HEK293 (cell line): Measurements from ENCODE around the gene NEK2.
A peak's percentile ranks its signal among the peaks of the same experiment; 100 is the strongest.

Experiments used
- EGR2 ChIP-seq: fragments of 450-650 bp; formaldehyde crosslinking; IDR thresholded peaks from 2 replicates; pipeline ENCODE4 v1.5.1; 2016; ENCODE audit warnings: low read depth, missing biosample characterization, missing genetic modification characterization
- HOXA7 ChIP-seq: sonication (generic); formaldehyde crosslinking; IDR thresholded peaks from 2 replicates; pipeline ENCODE4 v1.8.1; 2022; ENCODE audit warnings: missing genetic modification reagents, borderline replicate concordance
- SCRT1 ChIP-seq: fragments of 450-650 bp; formaldehyde crosslinking; IDR thresholded peaks from 2 replicates; pipeline ENCODE4 v1.5.1; 2016; ENCODE audit warnings: missing biosample characterization, missing genetic modification characterization, borderline replicate concordance
- SP3 ChIP-seq: fragments of 450-650 bp; formaldehyde crosslinking; IDR thresholded peaks from 2 replicates; pipeline ENCODE4 v1.5.1; 2016; ENCODE audit warnings: missing biosample characterization, missing genetic modification characterization
- WT1 ChIP-seq: fragments of 450-650 bp; formaldehyde crosslinking; IDR thresholded peaks from 2 replicates; pipeline ENCODE4 v1.5.1; 2016; ENCODE audit warnings: missing biosample characterization, missing genetic modification characterization
- YY2 ChIP-seq: fragments of 450-650 bp; formaldehyde crosslinking; IDR thresholded peaks from 2 replicates; pipeline ENCODE4 v1.5.1; 2016; ENCODE audit warnings: missing biosample characterization, missing genetic modification characterization
- ZEB2 ChIP-seq: fragments of 450-650 bp; formaldehyde crosslinking; IDR thresholded peaks from 2 replicates; pipeline ENCODE4 v1.5.1; 2016; ENCODE audit warnings: missing biosample characterization, missing genetic modification characterization
- ZFP3 ChIP-seq: fragments of 450-650 bp; formaldehyde crosslinking; IDR thresholded peaks from 2 replicates; pipeline ENCODE4 v1.5.1; 2016; ENCODE audit warnings: low read depth, missing biosample characterization, missing genetic modification characterization
- ZNF114 ChIP-seq: fragments of 450-650 bp; formaldehyde crosslinking; IDR thresholded peaks from 2 replicates; pipeline ENCODE4 v1.5.0; 2017; ENCODE audit warnings: missing biosample characterization, missing genetic modification characterization
- ZNF121 ChIP-seq: fragments of 450-650 bp; formaldehyde crosslinking; IDR thresholded peaks from 2 replicates; pipeline ENCODE4 v1.5.1; 2016; ENCODE audit warnings: missing biosample characterization, missing genetic modification characterization
- ZNF202 ChIP-seq: fragments of 450-650 bp; formaldehyde crosslinking; IDR thresholded peaks from 2 replicates; pipeline ENCODE4 v1.5.1; 2016; ENCODE audit warnings: missing biosample characterization, missing genetic modification characterization, borderline replicate concordance
- ZNF391 ChIP-seq: fragments of 450-650 bp; formaldehyde crosslinking; IDR thresholded peaks from 2 replicates; pipeline ENCODE4 v1.5.1; 2016; ENCODE audit warnings: low read depth, missing biosample characterization, missing genetic modification characterization, borderline replicate concordance
- ZNF501 ChIP-seq: fragments of 450-650 bp; formaldehyde crosslinking; IDR thresholded peaks from 2 replicates; pipeline ENCODE4 v1.5.1; 2016; ENCODE audit warnings: missing biosample characterization, missing genetic modification characterization
- ZNF521 ChIP-seq: fragments of 450-650 bp; formaldehyde crosslinking; IDR thresholded peaks from 2 replicates; pipeline ENCODE4 v1.5.1; 2017; ENCODE audit warnings: missing biosample characterization, mild to moderate bottlenecking, missing genetic modification characterization
- ZNF529 ChIP-seq: fragments of 450-650 bp; formaldehyde crosslinking; IDR thresholded peaks from 2 replicates; pipeline ENCODE4 v1.5.1; 2017; ENCODE audit warnings: missing genetic modification characterization, missing biosample characterization; ENCODE audit not compliant: insufficient replicate concordance
- ZNF571 ChIP-seq: fragments of 450-650 bp; formaldehyde crosslinking; IDR thresholded peaks from 2 replicates; pipeline ENCODE4 v1.5.0; 2017; ENCODE audit warnings: missing biosample characterization, missing genetic modification characterization
- ZNF670 ChIP-seq: fragments of 450-650 bp; formaldehyde crosslinking; IDR thresholded peaks from 2 replicates; pipeline ENCODE4 v1.5.1; 2016; ENCODE audit warnings: missing biosample characterization, missing genetic modification characterization, low read depth
- ZNF707 ChIP-seq: fragments of 450-650 bp; formaldehyde crosslinking; IDR thresholded peaks from 2 replicates; pipeline ENCODE4 v1.5.1; 2016; ENCODE audit warnings: missing biosample characterization, missing genetic modification characterization
- ZNF768 ChIP-seq: fragments of 450-650 bp; formaldehyde crosslinking; IDR thresholded peaks from 2 replicates; pipeline ENCODE4 v1.5.1; 2018; ENCODE audit warnings: missing biosample characterization, mild to moderate bottlenecking, missing genetic modification characterization
- ZNF776 ChIP-seq: fragments of 450-650 bp; formaldehyde crosslinking; IDR thresholded peaks from 2 replicates; pipeline ENCODE4 v1.5.0; 2017; ENCODE audit warnings: missing biosample characterization, missing genetic modification characterization, borderline replicate concordance
- ZNF792 ChIP-seq: fragments of 450-650 bp; formaldehyde crosslinking; IDR thresholded peaks from 2 replicates; pipeline ENCODE4 v1.5.1; 2016; ENCODE audit warnings: missing biosample characterization, missing genetic modification characterization
- ZSCAN30 ChIP-seq: fragments of 450-650 bp; IDR thresholded peaks from 2 replicates; pipeline ENCODE4 v1.5.1; 2018; ENCODE audit warnings: missing biosample characterization, mild to moderate bottlenecking, missing genetic modification characterization, moderate library complexity
- TF ChIP-seq, protein P1 (sequence below): fragments of 450-650 bp; formaldehyde crosslinking; IDR thresholded peaks from 2 replicates; pipeline ENCODE4 v1.5.1; 2016; ENCODE audit warnings: missing biosample characterization, missing genetic modification characterization
- TF ChIP-seq, protein P2 (sequence below): fragments of 450-650 bp; formaldehyde crosslinking; IDR thresholded peaks from 2 replicates; pipeline ENCODE4 v1.5.1; 2016; ENCODE audit warnings: missing biosample characterization, missing genetic modification characterization
- TF ChIP-seq, protein P3 (sequence below): fragments of 450-650 bp; formaldehyde crosslinking; IDR thresholded peaks from 2 replicates; pipeline ENCODE4 v1.5.1; 2016; ENCODE audit warnings: missing biosample characterization, missing genetic modification characterization
- TF ChIP-seq, protein P4 (sequence below): fragments of 450-650 bp; formaldehyde crosslinking; IDR thresholded peaks from 2 replicates; pipeline ENCODE4 v1.5.1; 2016; ENCODE audit warnings: missing biosample characterization, missing genetic modification characterization, borderline replicate concordance
- TF ChIP-seq, protein P5 (sequence below): IDR thresholded peaks from 2 replicates; pipeline ENCODE4 v1.6.1; 2011; ENCODE audit warnings: mild to moderate bottlenecking, low read depth, low read length, borderline replicate concordance
- TF ChIP-seq, protein P6 (sequence below): fragments of 450-650 bp; formaldehyde crosslinking; IDR thresholded peaks from 2 replicates; pipeline ENCODE4 v1.5.1; 2016; ENCODE audit warnings: missing biosample characterization, missing genetic modification characterization

The NEK2 gene

DNA sequence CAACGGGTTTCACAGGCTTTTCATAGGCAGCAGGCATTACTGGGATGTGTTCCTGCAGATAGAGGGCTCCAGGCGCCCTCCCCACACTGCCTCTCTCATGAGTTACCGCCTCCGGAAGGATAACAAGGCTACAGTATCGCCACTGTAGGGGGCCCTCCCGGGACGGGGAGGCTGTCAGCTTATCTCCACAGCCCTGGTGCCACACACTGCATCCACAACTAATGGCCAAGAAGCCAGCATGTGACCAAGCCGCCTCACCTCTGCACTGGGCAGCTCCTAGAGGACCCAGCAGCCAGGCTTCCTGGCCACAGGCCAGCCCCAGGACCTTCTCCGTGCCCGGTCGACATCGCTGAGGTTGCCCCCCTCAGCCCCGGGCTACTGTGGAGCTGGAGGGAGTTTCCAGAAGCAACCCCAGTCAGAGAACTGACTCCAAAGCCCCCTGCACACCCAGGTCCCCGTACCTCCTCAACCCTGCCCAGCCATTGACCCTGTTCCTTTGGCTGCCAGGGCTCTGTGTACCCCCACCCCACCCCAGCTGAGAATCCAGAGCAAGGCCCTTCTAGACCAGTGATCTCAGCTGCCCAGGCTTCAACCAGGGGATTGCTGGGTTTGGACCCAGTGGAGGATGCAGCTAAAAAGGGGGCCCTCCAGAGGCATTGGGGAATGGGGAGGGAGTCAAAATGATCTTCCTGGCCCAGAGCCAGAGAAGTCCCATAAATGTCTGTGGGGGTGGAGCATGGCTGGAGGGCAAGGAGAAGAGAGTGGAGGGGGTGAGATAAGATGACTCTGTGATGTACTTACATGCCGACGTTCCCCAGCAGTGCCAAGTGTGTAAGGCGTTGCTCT lies 45.0 kb downstream of the NEK2 start (continued):
- TF ChIP-seq, protein P1, sequence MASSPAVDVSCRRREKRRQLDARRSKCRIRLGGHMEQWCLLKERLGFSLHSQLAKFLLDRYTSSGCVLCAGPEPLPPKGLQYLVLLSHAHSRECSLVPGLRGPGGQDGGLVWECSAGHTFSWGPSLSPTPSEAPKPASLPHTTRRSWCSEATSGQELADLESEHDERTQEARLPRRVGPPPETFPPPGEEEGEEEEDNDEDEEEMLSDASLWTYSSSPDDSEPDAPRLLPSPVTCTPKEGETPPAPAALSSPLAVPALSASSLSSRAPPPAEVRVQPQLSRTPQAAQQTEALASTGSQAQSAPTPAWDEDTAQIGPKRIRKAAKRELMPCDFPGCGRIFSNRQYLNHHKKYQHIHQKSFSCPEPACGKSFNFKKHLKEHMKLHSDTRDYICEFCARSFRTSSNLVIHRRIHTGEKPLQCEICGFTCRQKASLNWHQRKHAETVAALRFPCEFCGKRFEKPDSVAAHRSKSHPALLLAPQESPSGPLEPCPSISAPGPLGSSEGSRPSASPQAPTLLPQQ (tag by site-specific recombination) = peak; percentile 26
- peak; percentile 25 for TF ChIP-seq ZEB2 (tag by site-specific recombination)
- TF ChIP-seq, protein P2, sequence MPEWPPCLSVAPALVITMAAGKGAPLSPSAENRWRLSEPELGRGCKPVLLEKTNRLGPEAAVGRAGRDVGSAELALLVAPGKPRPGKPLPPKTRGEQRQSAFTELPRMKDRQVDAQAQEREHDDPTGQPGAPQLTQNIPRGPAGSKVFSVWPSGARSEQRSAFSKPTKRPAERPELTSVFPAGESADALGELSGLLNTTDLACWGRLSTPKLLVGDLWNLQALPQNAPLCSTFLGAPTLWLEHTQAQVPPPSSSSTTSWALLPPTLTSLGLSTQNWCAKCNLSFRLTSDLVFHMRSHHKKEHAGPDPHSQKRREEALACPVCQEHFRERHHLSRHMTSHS (tag by site-specific recombination) = no peak
- no peak for TF ChIP-seq ZNF114 (tag by site-specific recombination)
- TF ChIP-seq ZNF501 (tag by site-specific recombination) = 0 out of 2 replicates have a peak, but pooled peaks have one; percentile 51
- TF ChIP-seq, protein P3, sequence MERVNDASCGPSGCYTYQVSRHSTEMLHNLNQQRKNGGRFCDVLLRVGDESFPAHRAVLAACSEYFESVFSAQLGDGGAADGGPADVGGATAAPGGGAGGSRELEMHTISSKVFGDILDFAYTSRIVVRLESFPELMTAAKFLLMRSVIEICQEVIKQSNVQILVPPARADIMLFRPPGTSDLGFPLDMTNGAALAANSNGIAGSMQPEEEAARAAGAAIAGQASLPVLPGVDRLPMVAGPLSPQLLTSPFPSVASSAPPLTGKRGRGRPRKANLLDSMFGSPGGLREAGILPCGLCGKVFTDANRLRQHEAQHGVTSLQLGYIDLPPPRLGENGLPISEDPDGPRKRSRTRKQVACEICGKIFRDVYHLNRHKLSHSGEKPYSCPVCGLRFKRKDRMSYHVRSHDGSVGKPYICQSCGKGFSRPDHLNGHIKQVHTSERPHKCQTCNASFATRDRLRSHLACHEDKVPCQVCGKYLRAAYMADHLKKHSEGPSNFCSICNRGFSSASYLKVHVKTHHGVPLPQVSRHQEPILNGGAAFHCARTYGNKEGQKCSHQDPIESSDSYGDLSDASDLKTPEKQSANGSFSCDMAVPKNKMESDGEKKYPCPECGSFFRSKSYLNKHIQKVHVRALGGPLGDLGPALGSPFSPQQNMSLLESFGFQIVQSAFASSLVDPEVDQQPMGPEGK (tag by site-specific recombination) = peak; percentile 42; the same call in 1 of the 2 replicates
- TF ChIP-seq ZNF670 (tag by site-specific recombination) = no peak
- TF ChIP-seq ZNF776 (tag by site-specific recombination) = no peak
- no peak for TF ChIP-seq ZNF202 (tag by site-specific recombination)
- TF ChIP-seq ZNF121 (tag by site-specific recombination) = no peak
- no peak for TF ChIP-seq YY2 (tag by site-specific recombination)
- TF ChIP-seq, protein P4, sequence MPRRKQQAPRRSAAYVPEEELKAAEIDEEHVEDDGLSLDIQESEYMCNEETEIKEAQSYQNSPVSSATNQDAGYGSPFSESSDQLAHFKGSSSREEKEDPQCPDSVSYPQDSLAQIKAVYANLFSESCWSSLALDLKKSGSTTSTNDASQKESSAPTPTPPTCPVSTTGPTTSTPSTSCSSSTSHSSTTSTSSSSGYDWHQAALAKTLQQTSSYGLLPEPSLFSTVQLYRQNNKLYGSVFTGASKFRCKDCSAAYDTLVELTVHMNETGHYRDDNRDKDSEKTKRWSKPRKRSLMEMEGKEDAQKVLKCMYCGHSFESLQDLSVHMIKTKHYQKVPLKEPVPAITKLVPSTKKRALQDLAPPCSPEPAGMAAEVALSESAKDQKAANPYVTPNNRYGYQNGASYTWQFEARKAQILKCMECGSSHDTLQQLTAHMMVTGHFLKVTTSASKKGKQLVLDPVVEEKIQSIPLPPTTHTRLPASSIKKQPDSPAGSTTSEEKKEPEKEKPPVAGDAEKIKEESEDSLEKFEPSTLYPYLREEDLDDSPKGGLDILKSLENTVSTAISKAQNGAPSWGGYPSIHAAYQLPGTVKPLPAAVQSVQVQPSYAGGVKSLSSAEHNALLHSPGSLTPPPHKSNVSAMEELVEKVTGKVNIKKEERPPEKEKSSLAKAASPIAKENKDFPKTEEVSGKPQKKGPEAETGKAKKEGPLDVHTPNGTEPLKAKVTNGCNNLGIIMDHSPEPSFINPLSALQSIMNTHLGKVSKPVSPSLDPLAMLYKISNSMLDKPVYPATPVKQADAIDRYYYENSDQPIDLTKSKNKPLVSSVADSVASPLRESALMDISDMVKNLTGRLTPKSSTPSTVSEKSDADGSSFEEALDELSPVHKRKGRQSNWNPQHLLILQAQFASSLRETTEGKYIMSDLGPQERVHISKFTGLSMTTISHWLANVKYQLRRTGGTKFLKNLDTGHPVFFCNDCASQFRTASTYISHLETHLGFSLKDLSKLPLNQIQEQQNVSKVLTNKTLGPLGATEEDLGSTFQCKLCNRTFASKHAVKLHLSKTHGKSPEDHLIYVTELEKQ (tag by site-specific recombination) = no peak
- TF ChIP-seq, protein P5, sequence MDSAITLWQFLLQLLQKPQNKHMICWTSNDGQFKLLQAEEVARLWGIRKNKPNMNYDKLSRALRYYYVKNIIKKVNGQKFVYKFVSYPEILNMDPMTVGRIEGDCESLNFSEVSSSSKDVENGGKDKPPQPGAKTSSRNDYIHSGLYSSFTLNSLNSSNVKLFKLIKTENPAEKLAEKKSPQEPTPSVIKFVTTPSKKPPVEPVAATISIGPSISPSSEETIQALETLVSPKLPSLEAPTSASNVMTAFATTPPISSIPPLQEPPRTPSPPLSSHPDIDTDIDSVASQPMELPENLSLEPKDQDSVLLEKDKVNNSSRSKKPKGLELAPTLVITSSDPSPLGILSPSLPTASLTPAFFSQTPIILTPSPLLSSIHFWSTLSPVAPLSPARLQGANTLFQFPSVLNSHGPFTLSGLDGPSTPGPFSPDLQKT = no peak
- no peak for TF ChIP-seq ZNF529
- peak; percentile 67 for TF ChIP-seq WT1 (tag by site-specific recombination)
- TF ChIP-seq EGR2 (tag by site-specific recombination) = peak; percentile 60
- TF ChIP-seq ZSCAN30 (tag by site-specific recombination) = peak; percentile 83; the same call in 1 of the 2 replicates
- no peak for TF ChIP-seq ZNF391
- TF ChIP-seq SP3 = no peak
- TF ChIP-seq ZNF768 (tag by site-specific recombination) = no peak
- TF ChIP-seq SCRT1 (tag by site-specific recombination) = no peak
- no peak for TF ChIP-seq ZNF521 (tag by site-specific recombination)
- no peak for TF ChIP-seq ZNF792
- TF ChIP-seq ZNF571 = no peak
- TF ChIP-seq ZNF707 (tag by site-specific recombination) = no peak
- TF ChIP-seq, protein P6, sequence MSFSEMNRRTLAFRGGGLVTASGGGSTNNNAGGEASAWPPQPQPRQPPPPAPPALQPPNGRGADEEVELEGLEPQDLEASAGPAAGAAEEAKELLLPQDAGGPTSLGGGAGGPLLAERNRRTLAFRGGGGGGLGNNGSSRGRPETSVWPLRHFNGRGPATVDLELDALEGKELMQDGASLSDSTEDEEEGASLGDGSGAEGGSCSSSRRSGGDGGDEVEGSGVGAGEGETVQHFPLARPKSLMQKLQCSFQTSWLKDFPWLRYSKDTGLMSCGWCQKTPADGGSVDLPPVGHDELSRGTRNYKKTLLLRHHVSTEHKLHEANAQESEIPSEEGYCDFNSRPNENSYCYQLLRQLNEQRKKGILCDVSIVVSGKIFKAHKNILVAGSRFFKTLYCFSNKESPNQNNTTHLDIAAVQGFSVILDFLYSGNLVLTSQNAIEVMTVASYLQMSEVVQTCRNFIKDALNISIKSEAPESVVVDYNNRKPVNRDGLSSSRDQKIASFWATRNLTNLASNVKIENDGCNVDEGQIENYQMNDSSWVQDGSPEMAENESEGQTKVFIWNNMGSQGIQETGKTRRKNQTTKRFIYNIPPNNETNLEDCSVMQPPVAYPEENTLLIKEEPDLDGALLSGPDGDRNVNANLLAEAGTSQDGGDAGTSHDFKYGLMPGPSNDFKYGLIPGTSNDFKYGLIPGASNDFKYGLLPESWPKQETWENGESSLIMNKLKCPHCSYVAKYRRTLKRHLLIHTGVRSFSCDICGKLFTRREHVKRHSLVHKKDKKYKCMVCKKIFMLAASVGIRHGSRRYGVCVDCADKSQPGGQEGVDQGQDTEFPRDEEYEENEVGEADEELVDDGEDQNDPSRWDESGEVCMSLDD (tag by site-specific recombination) = no peak
- TF ChIP-seq HOXA7 (CRISPR knock-in tag) = no peak
- no peak for TF ChIP-seq ZFP3 (tag by site-specific recombination)
